HL-60/S4 (cell line): ENCODE measurements around the gene RFX2.

Experiments used
- in situ Hi-C: fragments of 300-500 bp; cut with MboI; formaldehyde crosslinking; loops from 2 replicates; pipeline ENCODE4 v1.14.3; 2022; ENCODE audit warnings: low sequenced_read_pairs

The RFX2 gene

GRCh38 chr19:6105444-6105843 lies 4.9 kb downstream of the RFX2 start:
- in situ Hi-C loops = no loop called here

- in situ Hi-C loops = no loop called here
Measured at GRCh38 chr19:6103894-6104293, 6.4 kb downstream of the RFX2 start.

GRCh38 chr19:6103217-6103644 lies 7.1 kb downstream of the RFX2 start:
- in situ Hi-C loops = no loop called here

- in situ Hi-C loops = no loop called here
Measured at GRCh38 chr19:6101991-6102390, 8.3 kb downstream of the RFX2 start.

GRCh38 chr19:6101291-6101825 lies 8.9 kb downstream of the RFX2 start:
- in situ Hi-C loops = no loop called here

- in situ Hi-C loops = no loop called here
Measured at GRCh38 chr19:6100284-6100915, 9.9 kb downstream of the RFX2 start.

GRCh38 chr19:6099599-6099998 lies 10.7 kb downstream of the RFX2 start:
- in situ Hi-C loops = no loop called here

- in situ Hi-C loops = no loop called here
Measured at GRCh38 chr19:6099033-6099432, 11.3 kb downstream of the RFX2 start.

GRCh38 chr19:6098574-6098973 lies 11.7 kb downstream of the RFX2 start:
- in situ Hi-C loops = no loop called here

- in situ Hi-C loops = no loop called here
Measured at GRCh38 chr19:6097911-6098310, 12.4 kb downstream of the RFX2 start.

GRCh38 chr19:6095760-6096159 lies 14.5 kb downstream of the RFX2 start:
- in situ Hi-C loops = no loop called here

- in situ Hi-C loops = no loop called here
Measured at GRCh38 chr19:6092329-6093286, 17.7 kb downstream of the RFX2 start.

- in situ Hi-C loops = no loop called here
Measured at GRCh38 chr19:6091771-6092291, 18.5 kb downstream of the RFX2 start.

- in situ Hi-C loops = no loop called here
Measured at GRCh38 chr19:6090634-6091033, 19.7 kb downstream of the RFX2 start.

GRCh38 chr19:6088602-6089049 lies 21.7 kb downstream of the RFX2 start:
- in situ Hi-C loops = no loop called here

GRCh38 chr19:6087074-6087571 lies 23.2 kb downstream of the RFX2 start:
- in situ Hi-C loops = no loop called here

- in situ Hi-C loops = no loop called here
Measured at GRCh38 chr19:6086068-6086788, 24.1 kb downstream of the RFX2 start.

GRCh38 chr19:6084821-6085220 lies 25.5 kb downstream of the RFX2 start:
- in situ Hi-C loops = no loop called here

- in situ Hi-C loops = no loop called here
Measured at GRCh38 chr19:6079107-6079506, 31.2 kb downstream of the RFX2 start.

GRCh38 chr19:6078068-6078467 lies 32.2 kb downstream of the RFX2 start:
- in situ Hi-C loops = no loop called here
